Upper lobe of left lung (tissue), 4 donors: Measurements from ENCODE around the gene GIT2.

Source experiments
- CTCF ChIP-seq, 6 experiments: fragments of 450-650 bp in 4 of 6; fragments of 200-600 bp in 2 of 6; sonication (generic) in 2 of 6; IDR thresholded peaks; one replicate each; pipeline ENCODE4 v1.5.1; 2016 to 2019; ENCODE audit warnings: antibody characterized with exemption in 6 of 6
- EP300 ChIP-seq, 4 donors: sonication (generic); formaldehyde crosslinking; IDR thresholded peaks; one replicate each; pipeline ENCODE4 v1.5.1; 2017; ENCODE audit warnings: antibody characterized with exemption in 4 of 4, control low read depth in 2 of 4
- POLR2A ChIP-seq, 4 donors: fragments of 450-650 bp; IDR thresholded peaks; one replicate each; pipeline ENCODE4 v1.5.1; 2016 to 2017; ENCODE audit warnings: antibody characterized with exemption in 4 of 4, mild to moderate bottlenecking in 2 of 4
- POLR2AphosphoS5 ChIP-seq, 2 donors: sonication (generic); formaldehyde crosslinking; IDR thresholded peaks; one replicate each; pipeline ENCODE4 v1.5.1; 2017; ENCODE audit warnings: antibody characterized with exemption in 2 of 2

GRCh38 chr12:109931143-109931542, 65.0 kb downstream of the GIT2 start:
- TF ChIP-seq POLR2AphosphoS5 (IDR thresholded peaks at IDR 0.05), result no peak
- no peak for TF ChIP-seq POLR2A (IDR thresholded peaks at IDR 0.05)
- no peak for TF ChIP-seq CTCF (IDR thresholded peaks at IDR 0.05)
- no peak for TF ChIP-seq EP300 (IDR thresholded peaks at IDR 0.05)
